ENCODE data around the gene GMPR. TPM values are rescaled to one million over a fixed set of nuclear protein-coding genes. Genes with fewer than 3 reads are reported as not detected.

GMPR gene
- total RNA-seq, 1 donor, result 4.7 TPM

GRCh38 chr6:16338577-16339264, 100.3 kb downstream of the GMPR start:
- H3K4me3 ChIP-seq (ENCODE audit: low read depth, low read length), result no peak overlapping the region
- peak; percentile 79 for TF ChIP-seq CTCF (IDR thresholded peaks at IDR 0.05; ENCODE audit: insufficient read depth, low read depth, low read length)
- peak; percentile 100 for DNase-seq (ENCODE audit: low read depth)

DNA sequence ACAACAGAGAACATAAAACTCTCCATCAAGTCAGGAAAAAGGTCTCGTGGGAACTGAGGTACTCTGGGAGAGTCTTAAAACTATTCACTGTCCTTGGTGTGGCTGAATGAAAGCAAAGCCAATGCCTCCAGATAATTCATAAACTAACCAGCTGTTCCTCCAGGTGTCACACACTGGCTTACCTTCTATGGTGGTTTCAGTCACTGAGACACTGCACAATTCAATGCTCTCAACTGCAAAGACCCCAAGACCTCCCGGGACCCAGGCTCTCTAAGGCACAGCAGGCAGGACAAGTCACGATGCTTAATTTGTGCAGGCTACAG, 100.8 kb downstream of the GMPR start:
- no peak for TF ChIP-seq CTCF (IDR thresholded peaks at IDR 0.05; ENCODE audit: insufficient read depth, low read depth, low read length)
- no peak overlapping the region for H3K4me3 ChIP-seq (ENCODE audit: low read depth, low read length)
- no peak for DNase-seq (ENCODE audit: low read depth)

DNA sequence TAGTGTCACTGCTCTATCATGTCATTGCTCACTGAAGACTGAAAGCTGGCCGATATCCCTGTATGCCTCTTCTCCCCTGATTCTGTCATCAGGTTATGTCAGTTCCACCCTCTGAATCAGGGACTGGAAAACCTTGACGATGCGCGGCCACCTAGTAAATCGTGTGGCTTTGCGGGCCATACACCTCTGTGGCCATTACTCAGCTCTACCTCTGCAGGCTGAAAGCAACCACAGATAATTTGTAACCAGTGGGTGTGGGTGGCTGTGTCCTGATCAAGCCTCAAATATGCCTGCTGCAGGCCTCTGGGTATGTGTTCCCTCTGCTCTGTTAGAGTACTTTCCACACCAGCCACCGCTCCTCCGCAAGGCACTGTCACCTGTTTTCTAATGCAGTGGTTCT, 105.2 kb downstream of the GMPR start:
- DNase-seq (ENCODE audit: low read depth), result no peak
- TF ChIP-seq CTCF (IDR thresholded peaks at IDR 0.05; ENCODE audit: insufficient read depth, low read depth, low read length), result no peak
- H3K4me3 ChIP-seq (ENCODE audit: low read depth, low read length), result no peak overlapping the region

DNA sequence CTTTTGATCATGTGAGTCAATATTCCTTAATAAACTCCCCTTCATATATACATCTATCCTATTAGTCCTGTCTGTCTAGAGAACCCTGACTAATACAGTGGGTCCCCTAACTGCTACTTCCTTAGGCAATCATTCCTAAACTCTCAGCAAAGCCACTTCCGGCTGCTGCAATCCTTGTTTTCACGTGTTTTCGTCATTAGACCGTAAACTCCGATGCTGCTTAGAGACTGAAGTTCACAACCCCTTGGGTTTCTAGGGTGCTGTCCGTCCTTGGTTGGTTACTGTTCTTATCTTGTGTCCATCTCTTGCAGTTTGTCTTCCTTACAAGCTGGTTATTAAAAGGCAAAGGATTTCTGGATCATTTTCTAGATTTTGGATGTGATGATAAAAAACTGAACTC, 106.4 kb downstream of the GMPR start:
- no peak for TF ChIP-seq CTCF (IDR thresholded peaks at IDR 0.05; ENCODE audit: insufficient read depth, low read depth, low read length)
- DNase-seq (ENCODE audit: low read depth), result peak; percentile 99
- no peak overlapping the region for H3K4me3 ChIP-seq (ENCODE audit: low read depth, low read length)

Small RNA genes lying within 50 kb of the gene (small RNA-seq; reads per million reads assigned to genes)
- gene RF00019 (not detected), gene RNU6-1114P (not detected)

Other genes starting within 250 kb of the GMPR start
- gene MYLIP, start 109.5 kb upstream of the GMPR start, total RNA-seq, result 21.9 and 31.5 TPM in 2 replicates